Liver (tissue), 9 donors: Measurements from ENCODE around the gene HBG2. TPM values are rescaled to one million over a fixed set of nuclear protein-coding genes. Genes with fewer than 3 reads are reported as not detected.
A peak's percentile ranks its signal among the peaks of the same experiment; 100 is the strongest.
"Not testable (repeated sequence)": the region's sequence is repeated elsewhere in the genome, so short reads cannot be mapped to it uniquely, and the experiment has no call there.

Experiments
- DNase-seq: peaks from one replicate; pipeline ENCODE4 v3.0.0-alpha.2; 2017; ENCODE audit warnings: low spot score
- H3K27ac ChIP-seq, 2 donors: one replicate each; pipeline ENCODE4 v1.7.0; 2013; ENCODE audit warnings: inconsistent platforms in 2 of 2, low read length in 2 of 2, control low read depth in 1 of 2, low read depth in 1 of 2, mild to moderate bottlenecking in 1 of 2
- H3K27me3 ChIP-seq, 4 donors: one replicate each; pipeline versions ENCODE4 v1.6.1 to v1.7.0; 2013; ENCODE audit warnings: low read length in 3 of 4, inconsistent platforms in 1 of 4, mild to moderate bottlenecking in 1 of 4, moderate library complexity in 1 of 4; ENCODE audit not compliant: control insufficient read depth in 4 of 4, insufficient read depth in 4 of 4
- H3K36me3 ChIP-seq, 4 donors: one replicate each; pipeline versions ENCODE4 v1.6.1 to v1.7.0; 2013; ENCODE audit warnings: low read length in 3 of 4, mild to moderate bottlenecking in 3 of 4, low read depth in 1 of 4, moderate library complexity in 1 of 4; ENCODE audit not compliant: control insufficient read depth in 4 of 4, insufficient read depth in 3 of 4
- H3K4me1 ChIP-seq, 4 donors: one replicate each; pipeline versions ENCODE4 v1.6.1 to v1.7.0; 2013; ENCODE audit warnings: low read length in 3 of 4, mild to moderate bottlenecking in 3 of 4, moderate library complexity in 1 of 4; ENCODE audit not compliant: control insufficient read depth in 4 of 4, insufficient read depth in 4 of 4
- H3K4me3 ChIP-seq, 3 donors: one replicate each; pipeline versions ENCODE4 v1.6.1 to v1.7.0; 2013; ENCODE audit warnings: low read length in 3 of 3, control low read depth in 1 of 3, low read depth in 1 of 3, mild to moderate bottlenecking in 1 of 3
- H3K9ac ChIP-seq, 2 donors: one replicate each; pipeline ENCODE4 v1.7.0; 2013; ENCODE audit warnings: low read length in 2 of 2, mild to moderate bottlenecking in 2 of 2, moderate library complexity in 2 of 2, control low read depth in 1 of 2, low read depth in 1 of 2
- H3K9me3 ChIP-seq, 4 donors: one replicate each; pipeline versions ENCODE4 v1.6.1 to v1.7.0; 2013; ENCODE audit warnings: low read length in 3 of 4; ENCODE audit not compliant: control insufficient read depth in 4 of 4
- FOXA1 ChIP-seq: IDR thresholded peaks from 2 replicates; pipeline ENCODE4 v1.6.1; 2016; ENCODE audit warnings: antibody characterized with exemption
- HNF4A ChIP-seq, 2 donors: conservative IDR thresholded peaks; 2 replicates each; pipeline ENCODE4 v1.6.1; 2016; ENCODE audit warnings: antibody characterized with exemption in 2 of 2, mild to moderate bottlenecking in 2 of 2
- HNF4G ChIP-seq: IDR thresholded peaks from 2 replicates; pipeline ENCODE4 v1.6.1; 2016; ENCODE audit warnings: antibody characterized with exemption
- NR2F2 ChIP-seq: IDR thresholded peaks from 2 replicates; pipeline ENCODE4 v1.6.1; 2016; ENCODE audit warnings: antibody characterized with exemption
- RAD21 ChIP-seq, 2 donors: IDR thresholded peaks; 2 replicates each; pipeline ENCODE4 v1.6.1; 2016; ENCODE audit warnings: antibody characterized with exemption in 2 of 2, mild to moderate bottlenecking in 2 of 2
- RXRA ChIP-seq, 2 donors: IDR thresholded peaks; 2 replicates each; pipeline ENCODE4 v1.6.1; 2017 to 2018; ENCODE audit warnings: antibody characterized with exemption in 2 of 2, mild to moderate bottlenecking in 1 of 2
- SP1 ChIP-seq: IDR thresholded peaks from 2 replicates; pipeline ENCODE4 v1.6.1; 2018; ENCODE audit warnings: antibody characterized with exemption, mild to moderate bottlenecking
- TAF1 ChIP-seq: conservative IDR thresholded peaks from 2 replicates; pipeline ENCODE4 v1.6.1; 2016; ENCODE audit warnings: antibody characterized with exemption, mild to moderate bottlenecking
- YY1 ChIP-seq: IDR thresholded peaks from 2 replicates; pipeline ENCODE4 v1.6.1; 2016; ENCODE audit warnings: antibody characterized with exemption, mild to moderate bottlenecking
- WGBS: extraction: QIAGEN DNeasy Blood & Tissue Kit; methylation state at CpG from one replicate; pipeline ENCODE4 v1.1.7; 2013; 5-methylcytosine and 5-hydroxymethylcytosine counted together
- polyA plus RNA-seq, 2 donors: library from polyadenylated mRNA; stranded (reverse) in 1 of 2; unstranded in 1 of 2; fragments of 200-250 nt in 1 of 2; fragments of >200 nt in 1 of 2; fragmentation: Nextera tagmentation in 1 of 2; extraction: Ambion mirVana in 1 of 2; gene quantifications; one replicate each; pipeline versions ENCODE4 v1.2.1 to v1.2.3, GENCODE V29; 2013 to 2015
- total RNA-seq, 2 donors: library from RNA; depleted of rRNA; stranded (reverse); fragments of >200 nt; gene quantifications; one replicate each; pipeline ENCODE4 v1.2.3, GENCODE V29; 2014
- TF ChIP-seq, protein P1 (sequence below): fragments of 150-350 bp; IDR thresholded peaks from 2 replicates; pipeline ENCODE4 v1.5.1; 2017; ENCODE audit warnings: improper control_type of control experiment, low read depth, low read length; ENCODE audit not compliant: missing input control
- TF ChIP-seq, protein P2 (sequence below): IDR thresholded peaks from 2 replicates; pipeline ENCODE4 v1.6.1; 2016; ENCODE audit warnings: antibody characterized with exemption
- TF ChIP-seq, protein P3 (sequence below): IDR thresholded peaks from 2 replicates; pipeline ENCODE4 v1.6.1; 2016; ENCODE audit warnings: antibody characterized with exemption
- TF ChIP-seq, protein P4 (sequence below): IDR thresholded peaks from 2 replicates; pipeline ENCODE4 v1.6.1; 2016; ENCODE audit warnings: antibody characterized with exemption
- donor health status: healthy.
- donor health status: healthy.
- donor health status: healthy.
- donor health status: healthy.
- donor health status: healthy.

The HBG2 gene
- total RNA-seq = over 10,000 TPM in 1 of 2 donors, not detected in 1; 55,632 TPM
- under 1 TPM in 1 of 2 donors, not detected in 1; 0.71 TPM for polyA plus RNA-seq

DNA sequence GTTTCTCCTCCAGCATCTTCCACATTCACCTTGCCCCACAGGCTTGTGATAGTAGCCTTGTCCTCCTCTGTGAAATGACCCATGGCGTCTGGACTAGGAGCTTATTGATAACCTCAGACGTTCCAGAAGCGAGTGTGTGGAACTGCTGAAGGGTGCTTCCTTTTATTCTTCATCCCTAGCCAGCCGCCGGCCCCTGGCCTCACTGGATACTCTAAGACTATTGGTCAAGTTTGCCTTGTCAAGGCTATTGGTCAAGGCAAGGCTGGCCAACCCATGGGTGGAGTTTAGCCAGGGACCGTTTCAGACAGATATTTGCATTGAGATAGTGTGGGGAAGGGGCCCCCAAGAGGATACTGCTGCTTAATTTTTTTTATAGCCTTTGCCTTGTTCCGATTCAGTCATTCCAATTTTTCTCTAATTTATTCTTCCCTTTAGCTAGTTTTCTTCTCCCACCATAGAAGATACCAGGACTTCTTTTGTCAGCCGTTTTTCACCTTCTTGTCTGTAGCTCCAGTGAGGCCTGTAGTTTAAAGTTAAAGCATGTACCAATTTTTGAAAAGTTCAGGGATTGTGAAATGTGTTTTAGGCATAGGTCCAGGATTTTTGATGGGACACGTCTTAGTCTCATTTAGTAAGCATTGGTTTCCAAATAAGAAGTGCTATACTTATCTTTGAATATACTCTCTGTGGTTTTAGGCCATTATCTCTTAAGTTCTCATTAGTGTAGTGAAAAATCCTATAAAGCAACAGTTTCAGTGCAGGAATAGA is at the start of gene HBG2:
HBG2 (minus strand) TSS at position 136 of the 768 bp plus-strand sequence; CDS start at position 83, 53 bp downstream.
- H3K36me3 ChIP-seq, H3K4me1 ChIP-seq, H3K9ac ChIP-seq, H3K4me3 ChIP-seq, H3K9me3 ChIP-seq, H3K27ac ChIP-seq: not testable (repeated sequence)
- WGBS = 56% methylated on average over 4 of the region's 9 CpGs
- peaks cover 0 to 15% (median 0%) of the 10 kb centered on the region in 4 donors for H3K27me3 ChIP-seq
- peak; percentile 37 for DNase-seq

DNA sequence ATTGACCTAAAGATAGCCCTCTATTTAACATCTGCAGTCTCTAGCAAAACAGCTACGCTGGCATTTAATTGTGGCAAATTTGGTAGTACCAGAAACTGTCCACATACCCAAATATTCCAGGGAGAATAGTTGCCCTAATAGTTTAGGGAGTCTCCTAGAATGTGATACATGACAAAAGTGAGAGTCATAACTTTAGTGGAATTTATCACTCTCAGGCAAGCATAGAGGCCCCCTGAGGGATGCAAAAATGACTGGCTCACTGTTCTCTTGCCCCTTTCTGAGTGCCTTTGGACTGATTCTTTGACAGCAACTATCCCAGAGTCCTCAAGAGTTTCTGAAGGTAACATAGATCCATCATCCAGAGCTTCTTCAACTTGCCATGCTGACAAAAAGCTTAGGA is 49.5 kb upstream of the HBG2 start:
- H3K27ac ChIP-seq = no peak overlapping the region
- H3K4me3 ChIP-seq = no peak overlapping the region
- no peaks in the 10 kb centered on the region for H3K4me1 ChIP-seq
- no peak for DNase-seq
- H3K9ac ChIP-seq = no peak overlapping the region
- WGBS = 94% methylated on average over 1 of the region's 1 CpG
- no peaks in the 10 kb centered on the region for H3K27me3 ChIP-seq
- TF ChIP-seq, protein P1, sequence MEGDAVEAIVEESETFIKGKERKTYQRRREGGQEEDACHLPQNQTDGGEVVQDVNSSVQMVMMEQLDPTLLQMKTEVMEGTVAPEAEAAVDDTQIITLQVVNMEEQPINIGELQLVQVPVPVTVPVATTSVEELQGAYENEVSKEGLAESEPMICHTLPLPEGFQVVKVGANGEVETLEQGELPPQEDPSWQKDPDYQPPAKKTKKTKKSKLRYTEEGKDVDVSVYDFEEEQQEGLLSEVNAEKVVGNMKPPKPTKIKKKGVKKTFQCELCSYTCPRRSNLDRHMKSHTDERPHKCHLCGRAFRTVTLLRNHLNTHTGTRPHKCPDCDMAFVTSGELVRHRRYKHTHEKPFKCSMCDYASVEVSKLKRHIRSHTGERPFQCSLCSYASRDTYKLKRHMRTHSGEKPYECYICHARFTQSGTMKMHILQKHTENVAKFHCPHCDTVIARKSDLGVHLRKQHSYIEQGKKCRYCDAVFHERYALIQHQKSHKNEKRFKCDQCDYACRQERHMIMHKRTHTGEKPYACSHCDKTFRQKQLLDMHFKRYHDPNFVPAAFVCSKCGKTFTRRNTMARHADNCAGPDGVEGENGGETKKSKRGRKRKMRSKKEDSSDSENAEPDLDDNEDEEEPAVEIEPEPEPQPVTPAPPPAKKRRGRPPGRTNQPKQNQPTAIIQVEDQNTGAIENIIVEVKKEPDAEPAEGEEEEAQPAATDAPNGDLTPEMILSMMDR = no peak
- TF ChIP-seq, protein P2, sequence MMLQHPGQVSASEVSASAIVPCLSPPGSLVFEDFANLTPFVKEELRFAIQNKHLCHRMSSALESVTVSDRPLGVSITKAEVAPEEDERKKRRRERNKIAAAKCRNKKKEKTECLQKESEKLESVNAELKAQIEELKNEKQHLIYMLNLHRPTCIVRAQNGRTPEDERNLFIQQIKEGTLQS = no peak
- TF ChIP-seq TAF1 (no peak), FOXA1 (no peak)
- TF ChIP-seq, protein P3, sequence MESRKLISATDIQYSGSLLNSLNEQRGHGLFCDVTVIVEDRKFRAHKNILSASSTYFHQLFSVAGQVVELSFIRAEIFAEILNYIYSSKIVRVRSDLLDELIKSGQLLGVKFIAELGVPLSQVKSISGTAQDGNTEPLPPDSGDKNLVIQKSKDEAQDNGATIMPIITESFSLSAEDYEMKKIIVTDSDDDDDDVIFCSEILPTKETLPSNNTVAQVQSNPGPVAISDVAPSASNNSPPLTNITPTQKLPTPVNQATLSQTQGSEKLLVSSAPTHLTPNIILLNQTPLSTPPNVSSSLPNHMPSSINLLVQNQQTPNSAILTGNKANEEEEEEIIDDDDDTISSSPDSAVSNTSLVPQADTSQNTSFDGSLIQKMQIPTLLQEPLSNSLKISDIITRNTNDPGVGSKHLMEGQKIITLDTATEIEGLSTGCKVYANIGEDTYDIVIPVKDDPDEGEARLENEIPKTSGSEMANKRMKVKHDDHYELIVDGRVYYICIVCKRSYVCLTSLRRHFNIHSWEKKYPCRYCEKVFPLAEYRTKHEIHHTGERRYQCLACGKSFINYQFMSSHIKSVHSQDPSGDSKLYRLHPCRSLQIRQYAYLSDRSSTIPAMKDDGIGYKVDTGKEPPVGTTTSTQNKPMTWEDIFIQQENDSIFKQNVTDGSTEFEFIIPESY = no peak
- H3K9me3 ChIP-seq = no peaks in the 10 kb centered on the region
- H3K36me3 ChIP-seq = no peaks in the 10 kb centered on the region

DNA sequence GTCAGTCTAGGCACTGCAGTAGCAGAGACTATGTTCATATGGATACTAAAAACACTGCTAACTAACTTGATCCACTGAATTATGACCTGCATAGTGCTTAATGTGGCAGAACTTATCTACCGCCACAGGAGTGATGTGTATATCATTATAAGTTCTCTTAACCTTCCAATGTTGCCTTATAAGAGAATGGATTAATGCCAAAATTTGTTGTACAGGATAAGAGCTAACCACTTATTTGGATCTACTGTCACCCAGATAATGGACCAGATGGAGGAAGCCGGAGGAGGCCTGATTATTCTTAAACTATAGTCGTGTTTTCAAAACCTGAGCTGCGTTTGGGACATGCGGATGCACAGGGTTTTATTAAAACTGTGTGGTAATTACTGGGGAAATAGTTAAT is 49.0 kb upstream of the HBG2 start:
- no peak for DNase-seq
- H3K27me3 ChIP-seq = no peaks in the 10 kb centered on the region
- H3K9me3 ChIP-seq = no peaks in the 10 kb centered on the region
- TF ChIP-seq, protein P3 = no peak
- TF ChIP-seq HNF4G (no peak), HNF4A (conservative IDR thresholded peaks at IDR 0.05) (no peak), YY1 (no peak), NR2F2 (no peak), RXRA (IDR thresholded peaks at IDR 0.05) (no peak), RAD21 (IDR thresholded peaks at IDR 0.05) (no peak), FOXA1 (no peak), SP1 (no peak)
- TF ChIP-seq, protein P2 = no peak
- TF ChIP-seq, protein P4, sequence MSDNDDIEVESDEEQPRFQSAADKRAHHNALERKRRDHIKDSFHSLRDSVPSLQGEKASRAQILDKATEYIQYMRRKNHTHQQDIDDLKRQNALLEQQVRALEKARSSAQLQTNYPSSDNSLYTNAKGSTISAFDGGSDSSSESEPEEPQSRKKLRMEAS = no peak
- no peak overlapping the region for H3K4me3 ChIP-seq
- H3K27ac ChIP-seq = no peak overlapping the region
- H3K9ac ChIP-seq = no peak overlapping the region
- no peaks in the 10 kb centered on the region for H3K4me1 ChIP-seq
- H3K36me3 ChIP-seq = no peaks in the 10 kb centered on the region
- 75% methylated on average over 5 of the region's 5 CpGs for WGBS
